ENCODE measurements around the gene PAM16. TPM values are rescaled to one million over a fixed set of nuclear protein-coding genes. Genes with fewer than 3 reads are reported as not detected.

Gene PAM16
- total and polyA plus RNA-seq, 9 of the 15 experiments (the other 6 are each of a cell fraction or from before 2014, with no cell fraction given) = 38.7 to 273 (median 79.3) TPM

DNA sequence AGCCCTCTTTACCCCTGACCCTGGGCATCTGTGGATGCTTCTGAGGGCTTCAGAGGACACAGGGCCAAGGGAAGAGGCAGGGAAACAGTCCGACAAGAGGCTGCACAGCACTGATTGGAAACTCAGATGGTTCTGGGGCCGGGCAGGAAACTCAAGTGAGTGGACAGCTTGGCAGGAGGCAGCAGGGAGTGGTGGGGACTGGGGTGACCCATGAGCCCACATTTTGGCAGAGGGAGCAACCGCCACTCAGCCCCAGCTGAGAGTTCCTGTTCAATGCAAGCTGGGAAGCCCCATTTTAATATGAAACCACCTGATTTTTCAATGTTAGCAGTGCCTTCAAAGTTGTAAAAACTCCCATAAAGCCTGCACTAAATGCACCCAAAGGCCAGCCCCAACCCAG is 19.0 kb upstream of the PAM16 start:
- no peak for TF ChIP-seq FOSL1 (tag; conservative IDR thresholded peaks at IDR 0.05)
- TF ChIP-seq, protein P1, sequence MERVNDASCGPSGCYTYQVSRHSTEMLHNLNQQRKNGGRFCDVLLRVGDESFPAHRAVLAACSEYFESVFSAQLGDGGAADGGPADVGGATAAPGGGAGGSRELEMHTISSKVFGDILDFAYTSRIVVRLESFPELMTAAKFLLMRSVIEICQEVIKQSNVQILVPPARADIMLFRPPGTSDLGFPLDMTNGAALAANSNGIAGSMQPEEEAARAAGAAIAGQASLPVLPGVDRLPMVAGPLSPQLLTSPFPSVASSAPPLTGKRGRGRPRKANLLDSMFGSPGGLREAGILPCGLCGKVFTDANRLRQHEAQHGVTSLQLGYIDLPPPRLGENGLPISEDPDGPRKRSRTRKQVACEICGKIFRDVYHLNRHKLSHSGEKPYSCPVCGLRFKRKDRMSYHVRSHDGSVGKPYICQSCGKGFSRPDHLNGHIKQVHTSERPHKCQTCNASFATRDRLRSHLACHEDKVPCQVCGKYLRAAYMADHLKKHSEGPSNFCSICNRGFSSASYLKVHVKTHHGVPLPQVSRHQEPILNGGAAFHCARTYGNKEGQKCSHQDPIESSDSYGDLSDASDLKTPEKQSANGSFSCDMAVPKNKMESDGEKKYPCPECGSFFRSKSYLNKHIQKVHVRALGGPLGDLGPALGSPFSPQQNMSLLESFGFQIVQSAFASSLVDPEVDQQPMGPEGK (CRISPR knock-in tag; IDR thresholded peaks at IDR 0.05; ENCODE audit: borderline replicate concordance) = no peak
- no peak for TF ChIP-seq NR2C1 (IDR thresholded peaks at IDR 0.05)
- no peak for TF ChIP-seq NR2C1 (tag; IDR thresholded peaks at IDR 0.05)
- TF ChIP-seq RFX7 (CRISPR knock-in tag; IDR thresholded peaks at IDR 0.05) = no peak
- no peak for TF ChIP-seq ZBTB17 (CRISPR knock-in tag; IDR thresholded peaks at IDR 0.05)
- no peak for TF ChIP-seq ZNF408 (CRISPR knock-in tag; IDR thresholded peaks at IDR 0.05; ENCODE audit: low read depth)
- TF ChIP-seq BHLHE40 (IDR thresholded peaks at IDR 0.05; ENCODE audit: low read length) = no peak
- no peak for TF ChIP-seq ELF4 (CRISPR knock-in tag; IDR thresholded peaks at IDR 0.05)
- TF ChIP-seq RAD21 (CRISPR knock-in tag; conservative IDR thresholded peaks at IDR 0.05 in 1 of 2, IDR thresholded peaks at IDR 0.05 in 1 of 2) = no peak
- ATAC-seq (no peak), DNase-seq (ENCODE audit: extremely low read depth in 1 of 4, low spot score in 3 of 4) (no peak), FAIRE-seq (no peak)
- ChIA-PET POLR2A (interaction anchor here (0.6 to 1.6 kb wide), 5 partner anchors 11 to 1136 kb away, joined by 3 to 6 read pairs (median 3); no protein-coding TSS in a partner anchor), CTCF (ENCODE audit: low intra/inter-chr PET ratio) (no interaction called here)
- peaks cover 49 to 80% of the 10 kb centered on the region in 2 experiments for H3K4me1 ChIP-seq (replicated peaks in 1 of 2; ENCODE audit: control insufficient read depth in 2 of 2, insufficient read depth in 2 of 2, low read length in 2 of 2)
- H3K4me3 ChIP-seq = no peak overlapping the region
- H3K27ac ChIP-seq (ENCODE audit: extremely low read depth, low read depth, low read length) = peak overlapping the region; percentile 75
- peaks cover 14% of the 10 kb centered on the region for H3K79me2 ChIP-seq (ENCODE audit: control insufficient read depth, insufficient read depth, low read length)
- intact Hi-C loops (cut with micrococcal nuclease) (no loop called here), in situ Hi-C loops (cut with MboI) (no loop called here)
- WGBS (ENCODE audit: insufficient coverage, low coverage, missing lambda C conversion rate) = 60% methylated on average over 3 of the region's 3 CpGs
- H4K20me1 ChIP-seq (replicated peaks; ENCODE audit: control insufficient read depth, insufficient read depth, low read length) = peaks cover 5% of the 10 kb centered on the region; the same call in 1 of the 2 replicates
- no peaks in the 10 kb centered on the region for H3K27me3 ChIP-seq (ENCODE audit: control insufficient read depth in 2 of 2, insufficient read depth in 2 of 2, low read length in 2 of 2)
- BruUV-seq (replicated peaks) = no TSS peak
- no peaks in the 10 kb centered on the region for H3K9me3 ChIP-seq (replicated peaks; ENCODE audit: control insufficient read depth, insufficient read depth, low read depth, low read length)
- H3K36me3 ChIP-seq (ENCODE audit: control insufficient read depth, insufficient read depth, low read length) = peaks cover 7% of the 10 kb centered on the region; the same call in 2 of the 3 replicates
- H3K9ac ChIP-seq (ENCODE audit: insufficient read depth in 1 of 2, low read depth in 2 of 2, low read length in 2 of 2) = peak overlapping the region; percentile 59 to 91
- no peak overlapping the region; the same call in 1 of the 2 replicates for H2AFZ ChIP-seq (ENCODE audit: low read depth, low read length)
- H3K4me2 ChIP-seq (ENCODE audit: insufficient read depth, low read length) = peak overlapping the region; percentile 75
- peaks cover 5% of the 10 kb centered on the region for H3K9me1 ChIP-seq (ENCODE audit: control insufficient read depth, insufficient read depth, low read length)

Measured in K562 (cell line).